GM12878 (cell line): Measurements from ENCODE around the gene HIVEP3. TPM values are rescaled to one million over a fixed set of nuclear protein-coding genes. Genes with fewer than 3 reads are reported as not detected.

Experiments used
- E2F8 ChIP-seq: fragments of 450-650 bp; IDR thresholded peaks from 2 replicates; pipeline ENCODE4 v1.6.1; 2018; ENCODE audit warnings: mild to moderate bottlenecking, low read depth, moderate library complexity; ENCODE audit not compliant: partially characterized antibody
- E4F1 ChIP-seq: fragments of 450-650 bp; IDR thresholded peaks from 2 replicates; pipeline ENCODE4 v1.6.1; 2018; ENCODE audit warnings: borderline replicate concordance, mild to moderate bottlenecking; ENCODE audit not compliant: partially characterized antibody
- FOXM1 ChIP-seq: IDR thresholded peaks from 2 replicates; pipeline ENCODE4 v1.6.1; 2012; ENCODE audit warnings: low read depth, mild to moderate bottlenecking, inconsistent platforms, low read length, moderate library complexity
- MLLT1 ChIP-seq: fragments of 450-650 bp; IDR thresholded peaks from 2 replicates; pipeline ENCODE4 v1.6.1; 2016; ENCODE audit warnings: mild to moderate bottlenecking
- PKNOX1 ChIP-seq: fragments of 450-650 bp; IDR thresholded peaks from 2 replicates; pipeline ENCODE4 v1.6.1; 2016; ENCODE audit warnings: mild to moderate bottlenecking
- TAF1 ChIP-seq: IDR thresholded peaks from 2 replicates; pipeline ENCODE4 v1.6.1; 2011; ENCODE audit warnings: mild to moderate bottlenecking, low read depth, low read length, borderline replicate concordance
- polyA plus RNA-seq, 11 experiments: library from polyadenylated mRNA; depleted of rRNA in 4 of 11; unstranded in 6 of 11; stranded (reverse) in 5 of 11; fragments of >200 nt; fragmentation: Nextera tagmentation in 4 of 11; fragmentation: Illumina TruSeq in 1 of 11; extraction: Ambion mirVana in 4 of 11; extraction: Trizol in 1 of 11; gene quantifications; 1 replicate in 1 of 11; 2 replicates in 10 of 11; pipeline versions ENCODE4 v1.2.1 to v1.2.3, GENCODE V29; 2011 to 2016; ENCODE audit warnings: inconsistent platforms in 2 of 11, missing spikeins in 2 of 11, low read depth in 1 of 11
- total RNA-seq, 4 experiments: library from RNA; depleted of rRNA in 3 of 4; stranded (reverse); fragments of >200 nt in 3 of 4; fragmentation: Illumina TruSeq in 1 of 4; extraction: Trizol in 1 of 4; gene quantifications; 2 replicates each; pipeline versions ENCODE4 v1.2.1 to v1.2.3, GENCODE V29; 2013 to 2021

HIVEP3 gene
- total and polyA plus RNA-seq, 10 of the 15 experiments (the other 5 are each of a cell fraction or from before 2014, with no cell fraction given): 1.8 to 13.6 (median 3.8) TPM

- TF ChIP-seq E2F8 (no peak), FOXM1 (no peak), E4F1 (no peak), TAF1 (no peak), MLLT1 (no peak), PKNOX1 (no peak)
Measured at GRCh38 chr1:41901551-41901950, 17.2 kb downstream of the HIVEP3 start (continued).
